HL-60 (cell line): ENCODE measurements around the gene ANKS1B.

Source experiments
- DNase-seq, 2 experiments: peaks; one replicate each; pipeline ENCODE4 v3.0.0-alpha.2; 2010 to 2020; ENCODE audit warnings: low read depth in 1 of 2, low spot score in 1 of 2
- H3K27ac ChIP-seq: fragments of 250-450 bp; sonication (Bioruptor Pico); replicated peaks from 2 replicates; pipeline ENCODE4 v1.5.1; 2020; ENCODE audit warnings: mild to moderate bottlenecking, moderate library complexity
- H3K27me3 ChIP-seq: fragments of 250-450 bp; sonication (Bioruptor Pico); 2 replicates; pipeline ENCODE4 v1.5.1; 2021; ENCODE audit warnings: mild to moderate bottlenecking, moderate library complexity; ENCODE audit not compliant: insufficient read depth, poor library complexity, severe bottlenecking
- H3K4me3 ChIP-seq: replicated peaks from 2 replicates; pipeline ENCODE4 v1.5.1; 2011; ENCODE audit warnings: mild to moderate bottlenecking, control low read depth, low read length; ENCODE audit not compliant: insufficient read depth
- CTCF ChIP-seq: IDR thresholded peaks from one replicate; pipeline ENCODE4 v1.5.1; 2011; ENCODE audit warnings: low read length, control low read depth, inconsistent platforms; ENCODE audit not compliant: insufficient read depth
- GABPA ChIP-seq: IDR thresholded peaks from 2 replicates; pipeline ENCODE4 v1.6.1; 2012; ENCODE audit warnings: low read depth
- POLR2AphosphoS5 ChIP-seq: IDR thresholded peaks from 2 replicates; pipeline ENCODE4 v1.6.1; 2012; ENCODE audit warnings: low read depth
- SPI1 ChIP-seq: IDR thresholded peaks from 2 replicates; pipeline ENCODE4 v1.6.1; 2012; ENCODE audit warnings: low read depth, mild to moderate bottlenecking, borderline replicate concordance
- TF ChIP-seq, protein P1 (sequence below): IDR thresholded peaks from 2 replicates; pipeline ENCODE4 v1.6.1; 2012; ENCODE audit warnings: low read depth; ENCODE audit not compliant: insufficient replicate concordance

Gene ANKS1B

DNA sequence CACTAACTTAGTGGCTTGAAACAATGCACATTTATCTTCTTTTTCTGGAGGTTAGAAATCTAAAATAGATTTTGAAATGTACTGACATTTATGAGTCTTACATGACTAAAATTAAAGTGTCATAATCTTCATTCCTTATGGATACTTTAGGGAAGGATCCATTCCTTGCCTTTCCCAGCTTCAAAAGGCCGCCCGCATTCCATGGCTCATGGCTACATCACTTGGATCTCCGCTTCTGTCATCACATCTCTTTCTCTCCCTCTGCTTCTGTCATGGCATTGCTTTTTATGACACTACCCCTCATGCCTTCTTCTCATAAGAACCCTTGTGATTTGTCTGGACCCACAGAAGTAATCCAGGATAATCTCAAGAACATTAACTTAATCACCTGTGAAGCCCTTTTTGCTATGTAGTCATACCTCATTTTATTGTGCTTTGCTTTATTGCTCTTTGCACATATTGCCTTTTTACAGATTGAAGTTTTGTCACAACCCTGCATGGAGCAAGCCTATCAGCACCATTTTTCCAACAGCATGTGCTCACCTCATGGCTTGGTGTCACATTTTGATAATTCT lies 270.7 kb downstream of the ANKS1B start:
- H3K27ac ChIP-seq = no peak overlapping the region
- no peak for DNase-seq
- TF ChIP-seq, protein P1, sequence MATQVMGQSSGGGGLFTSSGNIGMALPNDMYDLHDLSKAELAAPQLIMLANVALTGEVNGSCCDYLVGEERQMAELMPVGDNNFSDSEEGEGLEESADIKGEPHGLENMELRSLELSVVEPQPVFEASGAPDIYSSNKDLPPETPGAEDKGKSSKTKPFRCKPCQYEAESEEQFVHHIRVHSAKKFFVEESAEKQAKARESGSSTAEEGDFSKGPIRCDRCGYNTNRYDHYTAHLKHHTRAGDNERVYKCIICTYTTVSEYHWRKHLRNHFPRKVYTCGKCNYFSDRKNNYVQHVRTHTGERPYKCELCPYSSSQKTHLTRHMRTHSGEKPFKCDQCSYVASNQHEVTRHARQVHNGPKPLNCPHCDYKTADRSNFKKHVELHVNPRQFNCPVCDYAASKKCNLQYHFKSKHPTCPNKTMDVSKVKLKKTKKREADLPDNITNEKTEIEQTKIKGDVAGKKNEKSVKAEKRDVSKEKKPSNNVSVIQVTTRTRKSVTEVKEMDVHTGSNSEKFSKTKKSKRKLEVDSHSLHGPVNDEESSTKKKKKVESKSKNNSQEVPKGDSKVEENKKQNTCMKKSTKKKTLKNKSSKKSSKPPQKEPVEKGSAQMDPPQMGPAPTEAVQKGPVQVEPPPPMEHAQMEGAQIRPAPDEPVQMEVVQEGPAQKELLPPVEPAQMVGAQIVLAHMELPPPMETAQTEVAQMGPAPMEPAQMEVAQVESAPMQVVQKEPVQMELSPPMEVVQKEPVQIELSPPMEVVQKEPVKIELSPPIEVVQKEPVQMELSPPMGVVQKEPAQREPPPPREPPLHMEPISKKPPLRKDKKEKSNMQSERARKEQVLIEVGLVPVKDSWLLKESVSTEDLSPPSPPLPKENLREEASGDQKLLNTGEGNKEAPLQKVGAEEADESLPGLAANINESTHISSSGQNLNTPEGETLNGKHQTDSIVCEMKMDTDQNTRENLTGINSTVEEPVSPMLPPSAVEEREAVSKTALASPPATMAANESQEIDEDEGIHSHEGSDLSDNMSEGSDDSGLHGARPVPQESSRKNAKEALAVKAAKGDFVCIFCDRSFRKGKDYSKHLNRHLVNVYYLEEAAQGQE = no peak
- TF ChIP-seq SPI1 = no peak
- no peak for TF ChIP-seq POLR2AphosphoS5
- no peak for TF ChIP-seq GABPA
- no peak for TF ChIP-seq CTCF

DNA sequence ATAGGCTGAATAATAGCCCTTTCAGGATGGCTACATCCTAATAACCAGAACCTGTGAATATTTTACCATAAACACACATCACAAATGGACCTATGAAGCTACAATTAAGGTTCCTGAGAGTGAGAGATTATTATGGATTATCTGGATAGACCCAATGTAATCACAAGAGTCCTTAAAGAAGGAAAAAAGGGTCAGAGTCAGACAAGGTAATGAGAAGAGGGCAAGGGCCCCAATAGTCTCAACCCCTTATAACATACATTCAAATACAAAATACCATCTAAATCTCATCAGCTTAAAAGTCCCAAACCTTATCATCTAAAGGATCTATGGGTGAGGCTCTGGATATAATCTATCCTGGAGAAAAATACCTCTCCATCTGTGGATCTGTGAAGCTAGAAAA lies 272.5 kb downstream of the ANKS1B start:
- H3K27ac ChIP-seq = no peak overlapping the region
- TF ChIP-seq CTCF = no peak
- TF ChIP-seq, protein P1 = no peak
- no peak for TF ChIP-seq SPI1
- no peak for TF ChIP-seq POLR2AphosphoS5
- no peak for TF ChIP-seq GABPA
- no peak for DNase-seq
- H3K27me3 ChIP-seq = no peaks in the 10 kb centered on the region
- no peak overlapping the region for H3K4me3 ChIP-seq

More for the DNA sequence above, 270.7 kb downstream of the ANKS1B start:
- Histone ChIP-seq H3K27me3 (no peaks in the 10 kb centered on the region), H3K4me3 (no peak overlapping the region)

DNA sequence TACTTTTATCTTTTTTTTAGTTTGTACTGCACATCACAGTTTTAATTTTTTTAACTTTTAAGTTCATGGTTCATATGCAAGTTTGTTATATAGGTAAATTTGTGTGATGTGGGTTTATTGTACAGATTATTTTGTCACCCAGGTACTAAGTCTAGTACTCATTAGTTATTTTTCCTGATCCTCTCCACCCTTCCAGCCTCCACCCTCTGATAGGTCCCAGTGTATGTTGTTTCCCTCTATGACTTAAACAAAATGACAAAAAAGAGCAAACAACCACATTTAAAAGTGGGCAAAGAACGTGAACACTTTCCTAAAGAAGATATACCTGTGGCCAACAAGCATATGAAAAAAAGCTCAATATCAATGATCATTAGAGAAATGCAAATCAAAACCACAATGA lies 273.5 kb downstream of the ANKS1B start:
- DNase-seq = no peak
- no peaks in the 10 kb centered on the region for H3K27me3 ChIP-seq
- TF ChIP-seq GABPA (no peak), SPI1 (no peak), CTCF (no peak), POLR2AphosphoS5 (no peak)
- TF ChIP-seq, protein P1 = no peak
- no peak overlapping the region for H3K4me3 ChIP-seq
- no peak overlapping the region for H3K27ac ChIP-seq
